Mesendoderm (in vitro differentiated cells): ENCODE measurements around the gene DECR2. TPM values are rescaled to one million over a fixed set of nuclear protein-coding genes. Genes with fewer than 3 reads are reported as not detected.

Source experiments
- DNase-seq: peaks from one replicate; pipeline ENCODE4 v3.0.0; 2013
- H2AK5ac ChIP-seq: 2 replicates; pipeline ENCODE4 v1.6.1; 2013; ENCODE audit warnings: low read length, inconsistent platforms
- H2BK120ac ChIP-seq: 2 replicates; pipeline ENCODE4 v1.6.1; 2013; ENCODE audit warnings: low read depth, mild to moderate bottlenecking, low read length, moderate library complexity, mixed read lengths
- H2BK15ac ChIP-seq: replicated peaks from 2 replicates; pipeline ENCODE4 v1.6.1; 2013; ENCODE audit warnings: low read depth, mild to moderate bottlenecking, moderate library complexity
- H2BK5ac ChIP-seq: 2 replicates; pipeline ENCODE4 v1.6.1; 2013; ENCODE audit warnings: low read length, inconsistent platforms
- H3K18ac ChIP-seq: 2 replicates; pipeline ENCODE4 v1.6.1; 2013; ENCODE audit warnings: mild to moderate bottlenecking, low read length, mixed read lengths
- H3K23ac ChIP-seq: one replicate; pipeline ENCODE4 v1.6.1; 2013; ENCODE audit warnings: low read length
- H3K27ac ChIP-seq: 2 replicates; pipeline ENCODE4 v1.5.1; 2013; ENCODE audit warnings: low read depth, mild to moderate bottlenecking, inconsistent platforms, low read length, moderate library complexity
- H3K27me3 ChIP-seq: 2 replicates; pipeline ENCODE4 v1.6.1; 2013; ENCODE audit warnings: low read length, control low read depth, mild to moderate bottlenecking, inconsistent platforms; ENCODE audit not compliant: insufficient read depth, poor library complexity
- H3K36me3 ChIP-seq: 2 replicates; pipeline ENCODE4 v1.6.1; 2013; ENCODE audit warnings: low read length, inconsistent platforms; ENCODE audit not compliant: control insufficient read depth, insufficient read depth
- H3K4ac ChIP-seq: one replicate; pipeline ENCODE4 v1.6.1; 2013; ENCODE audit warnings: low read depth, mild to moderate bottlenecking, low read length, moderate library complexity
- H3K4me1 ChIP-seq: 2 replicates; pipeline ENCODE4 v1.6.1; 2013; ENCODE audit warnings: low read depth, low read length, inconsistent platforms; ENCODE audit not compliant: control insufficient read depth
- H3K4me2 ChIP-seq: 2 replicates; pipeline ENCODE4 v1.6.1; 2013; ENCODE audit warnings: low read length
- H3K4me3 ChIP-seq: 2 replicates; pipeline ENCODE4 v1.5.1; 2013; ENCODE audit warnings: mild to moderate bottlenecking, low read length
- H3K56ac ChIP-seq: one replicate; pipeline ENCODE4 v1.6.1; 2013; ENCODE audit warnings: low read length
- H3K79me1 ChIP-seq: 2 replicates; pipeline ENCODE4 v1.6.1; 2013; ENCODE audit warnings: low read length, inconsistent platforms
- H3K79me2 ChIP-seq: 2 replicates; pipeline ENCODE4 v1.6.1; 2013; ENCODE audit warnings: mild to moderate bottlenecking, low read length; ENCODE audit not compliant: control insufficient read depth, insufficient read depth
- H3K9ac ChIP-seq: 2 replicates; pipeline ENCODE4 v1.6.1; 2013; ENCODE audit warnings: low read length, inconsistent platforms
- H4K5ac ChIP-seq: one replicate; pipeline ENCODE4 v1.6.1; 2013; ENCODE audit warnings: low read length
- H4K8ac ChIP-seq: one replicate; pipeline ENCODE4 v1.6.1; 2013; ENCODE audit warnings: low read depth, mild to moderate bottlenecking, control low read depth, low read length, moderate library complexity
- WGBS: extraction: QIAGEN DNeasy Blood & Tissue Kit; methylation state at CpG from one replicate; pipeline ENCODE4 v1.1.7; 2013; ENCODE audit warnings: low lambda C conversion rate, missing lambda C conversion rate; ENCODE audit not compliant: insufficient coverage; ENCODE audit errors: extremely low coverage; 5-methylcytosine and 5-hydroxymethylcytosine counted together
- polyA plus RNA-seq, 2 experiments: library from polyadenylated mRNA; stranded (reverse); fragments of 200-250 nt; gene quantifications; one replicate each; pipeline ENCODE4 v1.2.3, GENCODE V29; 2013

Gene DECR2
- 10.0 TPM for polyA plus RNA-seq (2013, experiment 1 of 2)
- 9.9 TPM for polyA plus RNA-seq (2013, experiment 2 of 2)

- no peak within 1 kb of the TSS for H4K8ac ChIP-seq
- peaks cover 9% of the 10 kb centered on the region for H3K79me1 ChIP-seq
Observed at GRCh38 chr16:401468-402348, at the start of gene DECR2. TSS of gene DECR2 (plus strand) at chr16:401885. CDS start at chr16:401964, 79 bp downstream.

GRCh38 chr16:352547-353403 is 48.9 kb upstream of the DECR2 start, which contains the start of gene AXIN1:
TSS of gene AXIN1 (minus strand) at chr16:352723. CDS start at chr16:347025, 5,698 bp downstream.
- H3K79me2 ChIP-seq = peaks cover 32% of the 10 kb centered on the region
- peak within 1 kb of the TSS; percentile 60 for H3K18ac ChIP-seq
- DNase-seq = peak; percentile 99
- peak within 1 kb of the TSS; percentile 92 for H3K56ac ChIP-seq
- no peak within 1 kb of the TSS for H4K5ac ChIP-seq
- peak within 1 kb of the TSS; percentile 70 for H3K4me3 ChIP-seq
- no peak within 1 kb of the TSS for H3K23ac ChIP-seq
- H2BK5ac ChIP-seq = no peak within 1 kb of the TSS
- H3K79me1 ChIP-seq = peaks cover 16% of the 10 kb centered on the region
- no peak within 1 kb of the TSS for H2BK120ac ChIP-seq
- H3K9ac ChIP-seq = peak within 1 kb of the TSS; percentile 83
- peak within 1 kb of the TSS; percentile 72 for H3K4ac ChIP-seq
- H2BK15ac ChIP-seq = no peak within 1 kb of the TSS
- WGBS = no CpG with 5 or more reads among the region's 113 CpGs
- no peaks in the 10 kb centered on the region for H3K4me1 ChIP-seq
- no peak within 1 kb of the TSS for H2AK5ac ChIP-seq
- H3K27ac ChIP-seq = no peak within 1 kb of the TSS
- H3K36me3 ChIP-seq = peaks cover 5% of the 10 kb centered on the region
- peak within 1 kb of the TSS; percentile 64 for H3K4me2 ChIP-seq
- no peak within 1 kb of the TSS for H4K8ac ChIP-seq
- no peaks in the 10 kb centered on the region for H3K27me3 ChIP-seq

More at GRCh38 chr16:401468-402348, at the start of gene DECR2:
- H3K4me2 ChIP-seq = peak within 1 kb of the TSS; percentile 56
- peaks cover 7% of the 10 kb centered on the region for H3K36me3 ChIP-seq
- H3K18ac ChIP-seq = peak within 1 kb of the TSS; percentile 17
- H3K27me3 ChIP-seq = no peaks in the 10 kb centered on the region
- no CpG with 5 or more reads among the region's 91 CpGs for WGBS
- no peaks in the 10 kb centered on the region for H3K4me1 ChIP-seq
- peak within 1 kb of the TSS; percentile 96 for H3K56ac ChIP-seq
- peaks cover 2% of the 10 kb centered on the region for H3K79me2 ChIP-seq
- no peak within 1 kb of the TSS for H2BK5ac ChIP-seq
- H3K9ac ChIP-seq = peak within 1 kb of the TSS; percentile 95
- peak; percentile 93 for DNase-seq
- no peak within 1 kb of the TSS for H2AK5ac ChIP-seq
- H3K27ac ChIP-seq = peak within 1 kb of the TSS; percentile 85
- no peak within 1 kb of the TSS for H2BK15ac ChIP-seq
- peak within 1 kb of the TSS; percentile 60 for H3K4me3 ChIP-seq
- no peak within 1 kb of the TSS for H3K23ac ChIP-seq
- no peak within 1 kb of the TSS for H3K4ac ChIP-seq
- no peak within 1 kb of the TSS for H2BK120ac ChIP-seq
- no peak within 1 kb of the TSS for H4K5ac ChIP-seq

GRCh38 chr16:353404-354290 is 48.0 kb upstream of the DECR2 start:
- H3K9ac ChIP-seq = peak overlapping the region; percentile 73
- no peak for DNase-seq
- no CpG with 5 or more reads among the region's 25 CpGs for WGBS
- H4K5ac ChIP-seq = no peak overlapping the region
- H3K4ac ChIP-seq = no peak overlapping the region
- H4K8ac ChIP-seq = no peak overlapping the region
- H3K4me3 ChIP-seq = no peak overlapping the region
- H3K4me1 ChIP-seq = no peaks in the 10 kb centered on the region
- H3K23ac ChIP-seq = no peak overlapping the region
- H2BK15ac ChIP-seq = no peak overlapping the region
- H3K79me1 ChIP-seq = peaks cover 12% of the 10 kb centered on the region
- no peak overlapping the region for H2AK5ac ChIP-seq
- peak overlapping the region; percentile 92 for H3K56ac ChIP-seq
- H3K79me2 ChIP-seq = peaks cover 24% of the 10 kb centered on the region
- H3K27ac ChIP-seq = no peak overlapping the region
- H3K27me3 ChIP-seq = no peaks in the 10 kb centered on the region
- no peak overlapping the region for H3K18ac ChIP-seq
- no peak overlapping the region for H2BK5ac ChIP-seq
- peak overlapping the region; percentile 64 for H3K4me2 ChIP-seq
- H2BK120ac ChIP-seq = no peak overlapping the region
- peaks cover 5% of the 10 kb centered on the region for H3K36me3 ChIP-seq

DNA sequence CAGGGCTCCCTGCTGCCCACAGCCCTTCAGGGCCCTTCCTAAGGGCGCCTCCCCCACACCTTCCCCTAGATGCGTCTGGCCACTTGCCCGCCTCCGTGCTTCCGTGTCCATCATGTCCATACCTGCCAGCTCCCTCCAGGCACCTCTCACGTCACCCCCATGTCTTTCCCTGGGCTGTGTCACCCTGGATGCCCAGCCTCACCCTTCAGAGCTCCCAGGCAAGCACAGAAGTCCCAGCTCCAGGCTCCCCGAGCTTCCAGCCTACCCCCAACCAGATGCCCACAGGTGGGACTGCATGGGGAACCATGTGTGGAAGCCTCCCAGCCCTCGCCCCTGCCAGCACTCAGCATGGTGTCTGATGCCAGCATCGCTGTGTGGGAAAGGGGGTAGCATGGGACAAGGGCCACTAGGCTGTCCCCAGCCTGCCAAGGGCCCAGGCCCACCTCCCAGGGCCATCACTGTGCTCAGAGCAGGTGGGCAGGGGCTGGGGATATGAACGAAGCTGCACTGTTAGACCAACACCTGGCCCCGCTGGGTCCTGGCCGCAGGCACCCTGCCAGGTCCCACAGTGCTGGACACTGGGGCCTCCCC is 47.3 kb upstream of the DECR2 start:
- H3K4me1 ChIP-seq = no peaks in the 10 kb centered on the region
- no peak overlapping the region for H4K8ac ChIP-seq
- no peak overlapping the region for H2BK120ac ChIP-seq
- H3K27me3 ChIP-seq = no peaks in the 10 kb centered on the region
- no peak overlapping the region for H2AK5ac ChIP-seq
- H3K36me3 ChIP-seq = peaks cover 3% of the 10 kb centered on the region
- DNase-seq = no peak
- H4K5ac ChIP-seq = no peak overlapping the region
- no peak overlapping the region for H3K56ac ChIP-seq
- H3K4ac ChIP-seq = no peak overlapping the region
- no peak overlapping the region for H3K27ac ChIP-seq
- no peak overlapping the region for H3K4me3 ChIP-seq
- H3K4me2 ChIP-seq = no peak overlapping the region
- no peak overlapping the region for H3K18ac ChIP-seq
- H2BK15ac ChIP-seq = no peak overlapping the region
- WGBS = no CpG with 5 or more reads among the region's 12 CpGs
- H3K79me2 ChIP-seq = peaks cover 20% of the 10 kb centered on the region
- no peak overlapping the region for H2BK5ac ChIP-seq
- no peak overlapping the region for H3K23ac ChIP-seq
- H3K79me1 ChIP-seq = peaks cover 8% of the 10 kb centered on the region
- H3K9ac ChIP-seq = no peak overlapping the region

- Histone ChIP-seq H3K23ac (no peak overlapping the region), H3K79me1 (peaks cover 5% of the 10 kb centered on the region), H3K27me3 (no peaks in the 10 kb centered on the region), H4K8ac (no peak overlapping the region), H3K18ac (no peak overlapping the region), H3K4ac (no peak overlapping the region), H3K36me3 (peaks cover 3% of the 10 kb centered on the region), H3K4me2 (no peak overlapping the region), H3K27ac (no peak overlapping the region), H2AK5ac (no peak overlapping the region), H3K56ac (no peak overlapping the region), H2BK120ac (no peak overlapping the region), H3K9ac (no peak overlapping the region), H2BK15ac (no peak overlapping the region), H3K4me1 (no peaks in the 10 kb centered on the region), H4K5ac (no peak overlapping the region), H3K4me3 (no peak overlapping the region), H2BK5ac (no peak overlapping the region), H3K79me2 (peaks cover 14% of the 10 kb centered on the region)
- WGBS = no CpG with 5 or more reads among the region's 10 CpGs
- no peak for DNase-seq
Observed at GRCh38 chr16:354971-355461, 46.7 kb upstream of the DECR2 start.
